GM12801 (cell line): ENCODE measurements around the gene NOXA1.

Experiments used
- TF ChIP-seq, protein P1 (sequence below): IDR thresholded peaks from one replicate; pipeline ENCODE4 v1.5.1; 2011; ENCODE audit warnings: control low read depth; ENCODE audit not compliant: insufficient read length; ENCODE audit errors: extremely low read depth

The NOXA1 gene

DNA sequence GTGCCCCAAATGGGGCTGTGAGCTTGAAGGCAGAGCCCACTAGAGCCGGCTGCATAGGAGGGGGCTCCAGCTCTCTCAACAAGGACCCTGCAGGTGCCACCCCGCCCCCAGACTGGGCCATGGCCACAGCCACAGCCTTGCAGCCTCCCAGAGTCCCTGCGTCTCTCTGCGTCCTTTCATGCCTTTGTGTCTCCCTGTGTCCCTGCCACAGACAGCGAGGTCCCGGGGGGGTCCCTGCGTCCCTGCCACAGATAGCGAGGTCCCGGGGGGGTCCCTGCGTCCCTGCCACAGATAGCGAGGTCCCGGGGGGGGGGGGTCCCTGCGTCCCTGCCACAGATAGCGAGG, 6.3 kb downstream of the NOXA1 start:
- TF ChIP-seq, protein P1, sequence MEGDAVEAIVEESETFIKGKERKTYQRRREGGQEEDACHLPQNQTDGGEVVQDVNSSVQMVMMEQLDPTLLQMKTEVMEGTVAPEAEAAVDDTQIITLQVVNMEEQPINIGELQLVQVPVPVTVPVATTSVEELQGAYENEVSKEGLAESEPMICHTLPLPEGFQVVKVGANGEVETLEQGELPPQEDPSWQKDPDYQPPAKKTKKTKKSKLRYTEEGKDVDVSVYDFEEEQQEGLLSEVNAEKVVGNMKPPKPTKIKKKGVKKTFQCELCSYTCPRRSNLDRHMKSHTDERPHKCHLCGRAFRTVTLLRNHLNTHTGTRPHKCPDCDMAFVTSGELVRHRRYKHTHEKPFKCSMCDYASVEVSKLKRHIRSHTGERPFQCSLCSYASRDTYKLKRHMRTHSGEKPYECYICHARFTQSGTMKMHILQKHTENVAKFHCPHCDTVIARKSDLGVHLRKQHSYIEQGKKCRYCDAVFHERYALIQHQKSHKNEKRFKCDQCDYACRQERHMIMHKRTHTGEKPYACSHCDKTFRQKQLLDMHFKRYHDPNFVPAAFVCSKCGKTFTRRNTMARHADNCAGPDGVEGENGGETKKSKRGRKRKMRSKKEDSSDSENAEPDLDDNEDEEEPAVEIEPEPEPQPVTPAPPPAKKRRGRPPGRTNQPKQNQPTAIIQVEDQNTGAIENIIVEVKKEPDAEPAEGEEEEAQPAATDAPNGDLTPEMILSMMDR, result no peak

- TF ChIP-seq, protein P1, result no peak
Observed at GRCh38 chr9:137429974-137430722, 7.0 kb downstream of the NOXA1 start.

- TF ChIP-seq, protein P1, result no peak
Observed at GRCh38 chr9:137430723-137431415, 7.7 kb downstream of the NOXA1 start.

DNA sequence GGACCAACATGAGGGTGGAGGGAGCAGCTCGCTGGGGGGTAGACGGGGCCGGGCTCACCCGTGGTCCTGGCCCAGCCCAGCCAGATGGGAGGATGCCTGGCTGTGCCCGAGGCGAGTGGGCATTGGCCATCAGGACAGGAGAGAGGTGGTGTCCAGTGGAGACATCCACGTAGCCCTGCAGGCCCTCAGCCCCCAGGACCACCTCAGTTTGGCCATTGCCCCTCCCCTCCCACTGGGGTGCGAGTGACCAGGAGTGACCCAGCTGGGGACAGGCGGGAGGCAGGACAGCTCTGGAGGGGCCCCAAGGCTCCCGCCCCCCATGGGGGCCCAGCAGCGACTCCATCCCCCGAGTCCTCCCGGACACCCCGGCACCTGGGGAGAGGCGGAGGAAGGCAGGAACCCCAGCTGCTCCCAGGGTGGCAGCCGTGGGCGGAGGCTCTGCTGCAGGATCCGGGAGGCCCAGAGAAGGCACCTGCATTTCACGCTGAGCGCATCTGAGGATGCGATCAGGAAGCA, 8.3 kb downstream of the NOXA1 start:
- TF ChIP-seq, protein P1, result no peak

- TF ChIP-seq, protein P1, result no peak
Observed at GRCh38 chr9:137432687-137433348, 9.6 kb downstream of the NOXA1 start.

DNA sequence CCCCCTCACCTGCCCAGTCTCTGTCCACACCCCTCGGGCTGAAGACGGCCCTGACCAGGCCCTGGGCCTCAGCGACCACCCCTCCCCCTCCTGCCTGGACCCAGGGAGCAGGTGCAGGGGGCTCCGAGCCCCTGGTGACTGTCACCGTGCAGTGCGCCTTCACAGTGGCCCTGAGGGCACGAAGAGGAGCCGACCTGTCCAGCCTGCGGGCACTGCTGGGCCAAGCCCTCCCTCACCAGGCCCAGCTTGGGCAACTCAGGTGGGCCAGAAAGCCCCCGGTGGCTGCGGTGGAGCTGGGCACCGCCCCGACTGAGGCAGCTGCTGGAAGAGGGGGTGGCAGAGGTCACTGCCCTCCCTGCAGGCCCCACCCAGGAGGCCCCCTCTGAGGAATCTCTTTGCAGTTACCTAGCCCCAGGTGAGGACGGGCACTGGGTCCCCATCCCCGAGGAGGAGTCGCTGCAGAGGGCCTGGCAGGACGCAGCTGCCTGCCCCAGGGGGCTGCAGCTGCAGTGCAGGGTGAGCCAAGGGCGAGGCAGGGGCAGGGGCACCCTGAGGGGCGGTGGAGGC, 10.2 kb downstream of the NOXA1 start:
- TF ChIP-seq, protein P1, result no peak

GRCh38 chr9:137433916-137434431, 10.8 kb downstream of the NOXA1 start:
- TF ChIP-seq, protein P1, result no peak
